GM21529 (cell line): ENCODE results near the gene PRAME.
"Not testable (repeated sequence)": the region's sequence is repeated elsewhere in the genome, so short reads cannot be mapped to it uniquely, and the experiment has no call there.

Experiments used
- ATAC-seq: cut with Tn5 transposase; IDR thresholded peaks from one replicate; pipeline ENCODE4 v1.9.1; 2021; ENCODE audit not compliant: unreplicated experiment

Gene PRAME

DNA sequence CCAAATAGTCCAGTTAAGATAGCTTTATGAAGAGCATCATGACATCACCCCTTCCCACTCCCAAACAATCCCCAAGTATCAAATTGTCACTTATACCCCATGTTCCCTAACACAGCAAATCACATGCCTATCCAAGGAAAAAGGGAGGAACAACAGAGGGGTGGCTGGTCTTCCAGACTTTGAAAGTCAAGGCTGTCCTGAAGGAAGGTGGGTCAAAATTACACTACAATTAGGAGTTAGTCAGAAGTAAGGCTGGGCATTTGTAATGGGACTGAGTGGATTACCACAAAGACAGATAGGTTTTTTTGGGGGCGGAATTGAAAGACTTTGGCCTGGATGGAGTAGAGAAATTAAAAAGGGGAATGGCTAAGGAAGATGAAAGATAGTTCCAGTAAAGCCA is 5.9 kb downstream of the PRAME start:
- no peak for ATAC-seq

DNA sequence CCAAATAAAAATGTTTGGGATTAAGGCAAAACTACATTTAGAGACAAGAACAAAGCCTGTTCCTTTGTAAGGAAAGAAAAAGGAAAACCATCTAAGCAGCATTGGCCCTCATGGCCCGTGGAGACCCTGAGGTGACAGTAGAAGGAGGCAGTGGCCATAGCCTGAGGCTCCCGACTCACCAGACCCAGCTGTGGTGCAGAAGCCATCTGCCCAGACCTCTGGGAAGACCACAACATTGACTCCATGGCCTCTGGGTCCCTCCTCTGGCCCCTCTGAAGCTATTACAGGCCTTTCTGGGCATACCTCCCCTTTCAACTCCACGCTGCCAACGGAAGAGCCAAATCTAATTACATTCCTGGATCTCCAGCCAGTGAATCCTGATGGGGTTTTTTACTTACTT is 6.4 kb downstream of the PRAME start:
- ATAC-seq, result no peak

DNA sequence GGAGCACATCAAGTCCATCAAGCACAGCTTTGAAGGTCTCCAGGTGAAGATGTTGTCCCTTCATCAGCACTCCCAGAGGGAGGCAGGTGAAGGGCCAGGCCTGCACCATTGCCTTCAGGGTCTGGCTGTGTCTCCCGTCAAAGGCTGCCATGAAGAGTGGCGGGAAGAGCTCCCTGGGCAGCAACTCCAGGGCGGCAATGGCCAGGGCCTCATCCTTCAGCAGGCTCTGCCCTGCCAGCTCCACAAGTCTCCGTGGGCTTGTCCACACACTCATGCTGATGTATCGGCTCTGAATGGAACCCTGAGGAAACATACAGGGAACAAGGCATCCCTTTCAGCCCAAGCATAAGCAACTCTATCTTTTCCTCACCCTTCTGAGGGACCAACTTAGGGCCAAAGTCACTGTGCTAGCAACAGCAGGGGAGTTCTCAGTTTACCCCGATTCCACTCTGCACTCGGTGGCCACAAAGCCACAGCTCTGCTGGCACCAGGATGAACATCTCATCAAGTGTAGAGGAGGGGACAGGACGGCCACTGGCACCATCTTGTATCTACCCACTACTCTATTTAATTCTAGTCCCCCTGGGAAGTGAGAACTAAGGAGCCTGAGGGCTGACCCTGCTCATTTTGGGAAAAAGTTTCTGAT is 8.2 kb downstream of the PRAME start:
- no peak for ATAC-seq

DNA sequence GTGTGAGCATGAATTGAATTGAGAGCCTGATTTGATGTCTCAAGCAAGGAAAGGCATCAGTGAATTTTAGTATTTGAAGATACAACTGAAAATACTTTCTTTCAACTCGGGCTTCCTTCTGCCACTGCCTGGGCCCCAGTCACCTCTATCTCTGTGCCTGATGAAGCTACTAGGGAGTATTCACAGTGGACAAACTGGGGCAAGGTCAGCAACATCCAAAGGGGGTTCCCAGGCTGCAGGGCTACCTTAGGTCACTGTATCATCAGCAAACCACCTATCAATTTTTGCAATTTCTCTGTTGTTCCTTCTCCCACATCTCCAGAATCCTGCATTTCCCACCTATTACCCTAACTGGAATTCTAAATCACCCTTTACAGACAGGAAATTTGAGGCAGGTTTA is 10.2 kb downstream of the PRAME start:
- ATAC-seq, result no peak

DNA sequence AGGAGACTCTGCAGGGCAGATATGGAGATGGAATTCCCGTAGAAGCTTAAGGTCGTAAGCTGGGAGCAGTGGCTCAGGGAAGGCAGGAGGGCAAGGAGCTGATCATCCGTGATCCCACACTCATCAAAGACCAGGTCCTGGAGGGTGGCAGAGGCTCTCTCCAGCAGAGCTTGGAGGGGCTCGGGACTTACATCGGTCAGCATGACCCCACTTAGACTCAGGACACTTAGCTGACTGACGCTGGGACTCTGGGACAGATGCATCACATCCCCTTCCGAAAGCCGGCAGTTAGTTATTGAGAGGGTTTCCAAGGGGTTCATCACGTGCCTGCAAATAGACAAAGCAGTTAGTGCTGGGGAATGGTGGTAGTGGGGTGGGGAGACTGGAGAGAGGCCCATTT is 10.7 kb downstream of the PRAME start:
- no peak for ATAC-seq

DNA sequence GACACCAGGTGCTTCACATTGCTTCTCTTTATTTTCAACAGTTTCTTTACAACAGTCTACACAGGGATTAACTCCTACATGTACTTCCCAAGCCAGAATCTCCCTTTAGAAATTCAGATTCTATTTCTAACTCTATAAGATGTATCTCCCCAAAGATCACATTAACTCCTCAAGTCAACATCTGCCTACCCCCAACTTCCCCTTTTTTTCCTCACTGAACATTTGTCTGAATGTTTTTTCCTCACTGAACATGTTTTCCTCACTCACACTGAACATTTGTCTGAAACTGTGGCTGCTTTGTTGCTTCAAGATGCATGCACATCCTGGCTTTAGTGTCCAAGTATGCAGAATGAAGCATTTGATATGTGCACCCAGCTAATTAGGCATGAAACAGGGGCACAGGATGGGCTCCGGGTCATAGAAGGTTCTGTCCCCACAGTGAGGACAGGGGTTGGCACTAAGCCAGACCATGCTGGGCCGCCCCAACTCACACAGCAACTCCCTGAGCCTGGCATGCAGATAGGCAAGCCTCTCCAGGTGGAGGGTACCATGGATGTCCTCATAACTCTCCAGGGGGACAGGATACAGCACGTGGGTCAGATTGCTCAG is 11.3 kb downstream of the PRAME start:
- ATAC-seq, result no peak

DNA sequence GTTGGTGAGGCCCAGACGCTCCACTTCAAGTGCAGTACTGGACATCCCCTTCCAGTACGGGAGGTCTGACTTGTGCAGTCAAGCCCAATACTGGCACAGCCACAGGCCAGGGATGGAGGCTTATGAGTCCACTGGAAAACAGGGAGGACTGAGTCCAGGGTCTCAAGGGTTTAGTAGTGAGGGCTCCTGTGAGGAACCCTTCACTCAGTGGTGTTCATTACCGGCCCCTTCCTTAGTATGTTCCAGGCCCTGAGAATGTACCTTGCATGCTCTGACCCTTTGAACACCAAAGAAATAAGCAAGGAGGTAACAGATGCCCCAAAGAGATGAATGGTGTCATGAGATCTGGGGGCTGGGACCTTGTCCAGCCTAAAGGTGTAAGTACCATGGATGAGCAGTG is 11.8 kb downstream of the PRAME start:
- ATAC-seq, result no peak

DNA sequence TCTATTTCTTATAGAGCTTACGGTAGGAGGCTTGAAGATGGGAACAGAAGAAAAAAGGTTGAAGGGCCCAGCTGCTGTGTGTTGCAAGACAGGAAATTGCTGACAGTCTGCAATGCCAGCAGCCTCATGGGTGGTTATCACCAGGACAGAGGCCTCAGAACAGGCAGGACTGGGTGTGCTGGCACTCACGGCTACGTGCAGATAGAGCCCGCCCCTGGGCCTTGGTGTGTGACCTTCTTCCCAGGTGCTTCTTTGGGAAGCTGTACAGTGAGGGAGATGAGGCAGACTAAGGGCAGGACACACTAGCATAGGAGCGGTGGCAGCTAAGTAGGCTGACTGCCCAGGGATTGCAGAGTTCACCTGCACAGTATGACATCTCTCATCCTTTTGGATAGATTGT is 12.6 kb downstream of the PRAME start:
- ATAC-seq, result no peak

DNA sequence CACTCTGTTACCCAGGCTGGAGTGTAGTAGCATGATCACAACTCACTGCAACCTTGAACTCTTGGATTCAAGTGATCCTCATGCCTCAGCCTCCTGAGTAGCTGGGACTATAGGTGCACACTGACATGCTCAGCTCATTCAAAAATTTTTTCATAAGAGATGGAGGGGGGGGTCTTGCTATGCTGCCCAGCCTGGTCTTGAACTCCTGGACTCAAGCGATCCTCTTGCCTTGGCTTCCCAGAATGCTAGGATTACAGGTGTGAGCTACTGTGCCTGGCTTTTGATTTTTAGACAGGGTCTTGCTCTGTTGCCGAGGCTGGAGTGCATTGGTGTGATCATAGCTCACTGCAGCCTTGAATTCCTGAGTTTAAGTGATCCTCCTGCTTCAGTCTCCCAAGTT is 14.0 kb downstream of the PRAME start:
- ATAC-seq, result no peak

DNA sequence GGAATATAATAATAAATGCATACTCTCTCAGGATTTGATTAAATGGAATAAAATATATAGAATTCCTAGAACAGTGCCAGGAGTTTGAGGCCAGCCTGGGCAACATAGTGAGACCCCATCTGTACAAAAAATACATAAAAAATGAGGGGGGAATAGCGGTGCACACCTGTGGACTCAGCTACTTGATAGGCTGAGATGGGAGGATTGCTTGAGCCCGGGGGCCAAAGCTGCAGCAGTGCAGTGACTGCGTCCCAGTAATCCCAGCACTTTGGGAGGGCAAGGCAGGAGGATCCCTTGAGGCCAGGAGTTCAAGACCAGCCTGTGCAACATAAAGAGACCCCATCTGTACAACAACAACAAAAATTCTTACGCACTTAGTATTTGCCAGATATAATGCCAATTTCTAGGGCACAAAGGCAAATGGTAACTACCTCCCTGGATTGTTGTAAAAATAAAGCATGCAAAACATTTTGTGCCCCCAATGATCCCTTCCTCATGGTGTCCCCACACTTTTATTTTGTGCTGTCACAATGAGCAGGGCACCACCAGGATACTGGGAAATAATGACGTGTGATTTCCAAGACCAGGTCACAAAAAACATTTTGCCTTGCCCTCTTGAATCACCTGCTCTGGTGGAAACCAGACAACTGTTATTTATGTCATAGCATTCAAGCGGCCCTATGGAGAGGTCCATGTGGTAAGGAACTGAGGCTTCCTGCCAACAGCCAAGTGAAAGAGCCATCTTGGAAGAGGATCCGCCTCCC is 20.7 kb downstream of the PRAME start:
- no peak for ATAC-seq

DNA sequence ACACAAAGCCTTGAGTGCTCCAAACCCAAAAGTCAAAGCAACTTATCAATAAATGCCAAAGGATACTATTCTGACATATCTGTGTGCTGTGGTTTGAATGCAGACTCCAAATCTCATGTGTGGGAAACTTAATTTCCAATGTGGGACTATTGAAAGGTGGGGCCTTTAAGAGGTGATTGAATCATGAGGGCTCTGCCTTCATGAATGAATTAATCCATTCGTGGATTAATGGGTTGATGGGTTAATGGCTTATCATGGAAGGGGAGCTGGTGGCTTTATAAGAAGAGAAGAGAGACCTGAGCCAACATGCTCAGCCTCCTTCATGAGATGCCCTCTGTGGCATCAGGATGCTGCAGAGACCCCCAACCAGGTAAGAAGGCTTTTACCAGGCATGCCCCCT is 22.1 kb downstream of the PRAME start:
- no peak for ATAC-seq

DNA sequence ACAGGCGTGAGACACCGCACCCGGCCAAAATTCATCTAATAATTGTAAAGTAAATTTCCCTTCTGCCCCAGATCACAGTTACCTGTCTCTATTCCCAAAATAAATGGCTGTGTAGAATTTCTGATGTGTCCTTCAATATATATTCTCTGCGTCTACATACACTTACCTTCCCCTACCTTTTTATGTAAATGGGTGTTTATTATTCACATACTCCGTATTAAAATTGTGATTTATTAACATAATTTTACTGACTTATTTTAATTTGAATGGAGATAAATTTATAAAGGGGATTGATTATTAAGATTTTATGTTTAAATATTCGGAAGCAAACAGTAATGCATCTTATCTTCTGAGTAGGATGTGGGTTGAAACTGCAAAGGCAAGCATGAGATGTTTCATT is 22.6 kb downstream of the PRAME start:
- ATAC-seq, result no peak

DNA sequence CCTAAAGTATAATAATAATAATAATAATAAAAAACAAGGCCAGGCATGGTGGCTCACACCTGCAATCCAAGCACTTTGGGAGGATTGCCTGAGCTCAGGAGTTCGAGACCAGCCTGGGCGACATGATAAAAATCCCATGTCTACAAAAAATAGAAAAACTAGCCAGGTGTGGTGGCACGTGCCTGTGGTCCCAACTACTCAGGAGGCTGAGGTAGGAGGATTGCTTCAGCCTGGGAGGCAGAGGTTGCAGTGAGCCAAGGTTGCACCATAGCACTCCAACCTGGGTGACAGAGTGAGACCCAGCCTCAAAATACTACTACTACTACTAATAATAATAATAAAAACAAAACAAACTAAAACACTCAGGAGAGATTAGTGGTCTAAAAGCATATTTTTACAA is 23.4 kb downstream of the PRAME start:
- no peak for ATAC-seq

DNA sequence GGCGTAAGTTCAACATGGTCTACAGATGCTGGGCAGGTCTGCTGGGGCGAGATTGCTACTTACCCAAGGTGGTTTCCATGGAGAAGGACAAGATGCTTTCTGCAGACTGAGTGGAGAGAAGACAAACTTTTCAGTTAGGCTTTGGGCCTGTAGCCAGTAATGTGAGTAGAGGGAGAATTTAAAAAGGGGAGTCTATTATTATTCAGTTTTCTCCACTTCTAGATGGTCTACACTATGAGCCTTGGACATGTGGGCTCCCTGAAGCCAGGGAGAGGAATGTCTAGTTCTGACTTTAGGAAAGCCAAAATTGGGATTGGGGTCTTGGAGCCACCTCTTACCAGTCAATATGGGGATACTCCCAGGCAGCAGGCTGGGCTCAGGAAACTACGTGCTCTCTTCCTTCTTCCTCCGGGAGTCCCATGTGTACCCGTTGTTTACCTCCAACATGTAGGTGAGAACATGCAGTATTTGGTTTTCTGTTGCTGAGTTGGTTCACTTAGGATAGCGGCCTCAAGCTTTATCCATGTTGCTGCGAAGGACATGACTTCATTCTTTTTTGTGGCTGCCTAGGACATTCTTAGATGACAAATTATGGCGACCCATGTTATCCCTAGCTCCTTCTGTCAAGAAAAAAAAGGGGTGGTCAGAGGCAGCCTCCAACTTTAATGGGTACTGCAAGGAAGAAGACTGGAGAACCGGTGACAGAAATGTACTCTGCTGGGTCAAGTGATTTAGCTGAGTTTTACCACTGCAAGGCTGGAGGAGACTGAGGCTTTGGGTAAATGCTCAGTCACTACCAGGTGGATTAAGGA is 24.3 kb downstream of the PRAME start:
- no peak for ATAC-seq

DNA sequence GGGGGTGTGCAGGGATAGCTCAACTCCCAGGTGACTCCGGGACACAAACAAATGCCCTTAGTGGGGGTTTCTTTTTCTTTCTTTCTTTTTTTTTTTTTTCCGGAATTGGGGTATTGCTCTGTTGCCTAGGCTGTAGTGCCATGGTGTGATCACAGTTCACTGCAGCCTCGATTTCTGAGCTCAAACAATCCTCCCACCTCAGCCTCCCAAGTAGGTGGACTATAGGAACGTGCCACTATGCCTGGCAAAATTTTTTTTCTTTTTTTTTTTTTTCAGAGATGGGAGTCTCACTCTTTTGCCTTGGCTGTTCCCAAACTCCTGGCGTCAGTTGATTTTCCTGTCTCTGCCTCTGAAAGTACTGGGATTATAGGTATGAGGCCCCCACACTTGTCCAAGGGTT is 25.2 kb downstream of the PRAME start:
- ATAC-seq, result no peak

DNA sequence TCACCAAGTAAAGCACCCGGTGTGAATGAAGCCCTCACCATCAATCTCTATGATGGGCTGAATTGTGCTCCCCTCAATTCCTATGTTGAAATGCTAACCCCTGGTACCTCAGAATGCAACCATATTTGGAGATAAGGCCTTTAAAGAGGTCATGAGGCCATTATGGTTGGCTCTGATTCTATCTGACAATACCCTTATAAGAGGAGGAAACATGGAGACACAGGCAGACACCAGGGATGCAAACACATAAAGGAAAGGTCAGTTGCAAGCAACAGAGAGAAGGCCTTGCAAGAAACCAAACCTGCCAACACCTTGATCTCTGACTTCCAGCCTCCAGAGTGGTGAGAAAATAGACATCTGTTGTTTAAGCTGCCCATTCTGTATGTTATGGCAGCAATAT is 25.6 kb downstream of the PRAME start:
- no peak for ATAC-seq

DNA sequence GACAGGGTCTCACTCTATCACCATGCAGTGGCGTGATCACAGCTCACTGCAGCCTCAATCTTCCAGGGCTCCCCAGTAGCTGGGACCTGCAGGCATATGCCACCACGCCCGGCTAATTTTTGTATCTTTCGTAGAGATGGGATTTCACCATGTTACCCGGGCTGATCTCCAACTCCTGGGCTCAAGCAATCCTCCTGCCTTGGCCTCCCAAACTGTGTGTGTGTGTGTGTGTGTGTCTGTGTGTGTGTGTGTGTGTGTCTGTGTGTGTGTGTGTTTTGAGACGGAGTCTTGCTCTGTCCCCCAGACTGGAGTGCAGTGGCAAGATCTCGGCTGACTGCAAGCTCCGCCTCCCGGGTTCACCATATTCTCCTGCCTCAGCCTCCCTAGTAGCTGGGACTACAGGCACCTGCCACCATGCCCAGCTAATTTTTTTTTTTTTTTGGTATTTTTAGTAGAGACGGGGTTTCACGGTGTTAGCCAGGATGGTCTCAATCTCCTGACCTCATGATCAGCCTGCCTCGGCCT is 26.5 kb downstream of the PRAME start:
- not testable (repeated sequence) for ATAC-seq

DNA sequence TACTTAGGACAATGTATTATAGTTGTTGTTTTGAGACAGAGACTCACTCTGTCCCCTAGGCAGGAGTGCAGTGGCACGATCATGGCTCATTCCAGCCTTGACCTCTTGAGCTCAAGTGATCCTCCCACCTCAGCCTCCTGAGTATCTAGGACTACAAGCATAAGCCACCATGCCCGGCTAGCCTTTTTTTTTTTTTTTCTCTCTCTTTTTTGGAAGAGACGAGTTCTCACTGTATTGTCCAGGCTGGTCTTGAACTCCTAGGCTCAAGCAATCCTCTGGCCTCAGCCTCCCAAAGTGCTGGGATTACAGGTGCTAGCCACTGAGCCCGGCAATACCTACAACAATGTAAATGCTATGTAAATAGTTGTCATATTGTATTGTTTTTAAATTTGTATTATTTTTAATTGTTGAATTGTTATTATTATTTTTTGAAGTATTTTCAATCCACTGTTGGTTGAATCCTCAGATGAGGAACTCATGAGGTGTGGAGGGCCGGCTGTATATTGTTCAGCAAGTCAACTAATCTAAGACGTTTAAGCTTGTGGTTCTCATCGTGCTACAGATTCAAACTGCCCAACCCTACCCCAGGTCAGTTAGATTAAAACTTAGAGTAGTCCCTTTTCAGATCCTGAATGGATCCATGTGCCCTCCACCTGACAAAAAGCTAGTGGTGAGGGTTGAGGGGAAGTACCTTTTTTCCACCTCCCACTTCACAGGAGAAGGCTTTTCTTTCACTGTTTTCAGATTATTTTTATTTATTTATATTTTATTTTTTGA is 27.1 kb downstream of the PRAME start:
- no peak for ATAC-seq

DNA sequence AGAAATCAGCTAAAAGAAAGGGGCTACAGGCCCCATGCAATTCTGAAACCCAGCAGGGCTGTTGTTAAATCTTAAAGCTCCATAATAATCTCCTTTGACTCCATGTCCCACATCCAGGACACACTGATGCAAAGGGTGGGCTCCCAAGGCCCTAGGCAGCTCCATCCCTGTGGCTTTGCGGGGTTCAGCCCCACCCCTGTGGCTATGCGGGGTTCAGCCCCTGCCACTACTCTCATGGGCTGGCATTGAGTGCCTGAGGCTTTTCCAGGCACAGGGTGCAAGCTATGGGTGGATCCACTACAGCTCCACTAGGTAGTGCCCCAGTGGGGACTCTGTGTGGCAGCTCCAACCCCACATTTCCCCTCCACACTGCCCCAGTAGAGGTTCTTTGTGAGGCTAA is 30.3 kb downstream of the PRAME start:
- no peak for ATAC-seq

DNA sequence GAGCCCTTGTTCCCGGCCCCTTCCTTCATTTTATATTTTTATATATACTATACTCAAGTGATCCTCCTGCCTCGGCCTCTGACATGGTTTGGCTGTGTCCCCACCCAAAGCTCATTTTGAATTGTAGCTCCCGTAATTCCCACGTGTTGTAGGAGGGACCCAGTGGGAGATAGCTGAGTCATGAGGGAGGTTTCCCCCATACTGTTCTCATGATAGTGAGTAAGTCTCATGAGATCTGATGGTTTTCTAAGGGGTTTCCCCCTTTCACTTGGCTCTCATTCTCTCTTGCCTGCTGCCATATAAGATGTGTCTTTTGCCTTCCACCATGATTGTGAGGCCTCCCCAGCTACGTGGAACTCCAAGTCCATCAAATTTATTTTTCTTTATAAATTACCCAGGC is 31.8 kb downstream of the PRAME start:
- ATAC-seq, result no peak
